Activated T-cell treated with anti-CD3 and anti-CD28 coated beads for 4 hours (primary cell): ENCODE data around the gene CERS1.

Source experiments
- DNase-seq: peaks from one replicate; pipeline ENCODE4 v3.0.0-alpha.2; 2020

CERS1 gene

GRCh38 chr19:18853755-18854427 lies 42.1 kb downstream of the CERS1 start:
- no peak for DNase-seq

- no peak for DNase-seq
Measured at GRCh38 chr19:18852648-18853047, 43.3 kb downstream of the CERS1 start.

- no peak for DNase-seq
Measured at GRCh38 chr19:18851673-18852325, 44.2 kb downstream of the CERS1 start.

- DNase-seq = no peak
Measured at GRCh38 chr19:18850471-18851375, 45.2 kb downstream of the CERS1 start.

GRCh38 chr19:18849838-18850400 lies 46.0 kb downstream of the CERS1 start:
- DNase-seq = no peak

GRCh38 chr19:18848878-18849661 lies 46.9 kb downstream of the CERS1 start:
- DNase-seq = no peak

- no peak for DNase-seq
Measured at GRCh38 chr19:18847549-18848463, 48.2 kb downstream of the CERS1 start.

- DNase-seq = peak; percentile 50
Measured at GRCh38 chr19:18846862-18847548, 49.0 kb downstream of the CERS1 start.

- DNase-seq = no peak
Measured at GRCh38 chr19:18845961-18846360, 50.0 kb downstream of the CERS1 start.

- no peak for DNase-seq
Measured at GRCh38 chr19:18844806-18845329, 51.1 kb downstream of the CERS1 start.

GRCh38 chr19:18843960-18844359 lies 52.0 kb downstream of the CERS1 start:
- no peak for DNase-seq

GRCh38 chr19:18842166-18842565 lies 53.8 kb downstream of the CERS1 start:
- no peak for DNase-seq

GRCh38 chr19:18841400-18841799 lies 54.6 kb downstream of the CERS1 start:
- DNase-seq = no peak

- no peak for DNase-seq
Measured at GRCh38 chr19:18840288-18841267, 55.4 kb downstream of the CERS1 start.

GRCh38 chr19:18839465-18840287 lies 56.3 kb downstream of the CERS1 start:
- DNase-seq = no peak

- DNase-seq = no peak
Measured at GRCh38 chr19:18834644-18834984, 61.3 kb downstream of the CERS1 start.

- no peak for DNase-seq
Measured at GRCh38 chr19:18833849-18834643, 61.9 kb downstream of the CERS1 start.

- no peak for DNase-seq
Measured at GRCh38 chr19:18833141-18833476, 62.8 kb downstream of the CERS1 start.
